Stimulated activated CD4-positive, alpha-beta T cell treated with anti-CD3 and anti-CD28 coated beads, Interleukin-2, amount 100 ng/mL, for 24 hours (primary cell): ENCODE data around the gene ARNT2.

Experiments
- DNase-seq, 2 donors: peaks; one replicate each; pipeline ENCODE4 v3.0.0-alpha.2; 2020

The ARNT2 gene

DNA sequence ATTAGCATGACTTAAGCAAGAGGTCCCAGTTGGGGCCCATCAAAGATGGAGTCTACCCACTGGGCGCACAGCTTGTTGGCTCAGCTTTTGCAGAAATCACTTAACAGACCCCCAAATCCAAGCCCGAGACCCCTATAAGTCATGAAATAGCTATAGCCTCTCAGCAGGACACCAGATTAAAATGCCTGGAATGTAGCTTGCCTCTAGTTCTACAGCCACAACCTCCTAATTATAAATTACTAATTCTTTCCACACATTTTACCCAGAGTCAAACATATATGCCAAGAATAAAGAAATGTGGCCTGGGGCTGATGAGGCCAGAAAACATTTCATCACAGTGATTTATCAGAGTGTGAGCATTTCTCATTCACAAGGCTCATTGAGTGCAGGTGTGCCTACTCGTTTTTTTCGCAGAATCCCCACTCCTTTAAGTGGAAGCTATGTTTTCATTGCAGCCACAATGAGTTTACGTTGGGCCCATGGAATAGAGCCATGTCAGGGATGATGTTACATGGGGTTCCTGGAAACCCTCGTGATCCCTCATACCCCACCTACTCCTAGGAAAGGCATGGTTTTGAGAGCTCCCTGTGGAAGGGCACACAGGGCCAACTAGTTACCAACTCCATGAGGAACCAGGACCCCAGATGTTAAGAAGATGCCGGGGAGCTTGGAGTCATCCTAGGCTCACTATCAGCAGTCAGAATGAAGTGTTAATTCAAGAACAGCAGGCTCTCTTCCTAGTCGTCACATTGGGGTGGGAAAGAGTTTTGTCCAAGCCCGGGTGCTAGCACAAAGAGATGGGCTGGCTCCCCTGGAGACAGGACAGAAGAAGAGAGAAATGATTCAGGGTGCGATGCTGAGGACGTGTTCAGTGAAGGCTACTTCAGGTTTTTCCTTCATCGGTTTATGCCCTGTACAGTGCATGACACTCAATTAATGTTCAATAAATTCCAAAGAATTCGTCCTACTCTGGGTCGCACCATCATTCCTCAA is 200.7 kb downstream of the ARNT2 start:
- no peak for DNase-seq

DNA sequence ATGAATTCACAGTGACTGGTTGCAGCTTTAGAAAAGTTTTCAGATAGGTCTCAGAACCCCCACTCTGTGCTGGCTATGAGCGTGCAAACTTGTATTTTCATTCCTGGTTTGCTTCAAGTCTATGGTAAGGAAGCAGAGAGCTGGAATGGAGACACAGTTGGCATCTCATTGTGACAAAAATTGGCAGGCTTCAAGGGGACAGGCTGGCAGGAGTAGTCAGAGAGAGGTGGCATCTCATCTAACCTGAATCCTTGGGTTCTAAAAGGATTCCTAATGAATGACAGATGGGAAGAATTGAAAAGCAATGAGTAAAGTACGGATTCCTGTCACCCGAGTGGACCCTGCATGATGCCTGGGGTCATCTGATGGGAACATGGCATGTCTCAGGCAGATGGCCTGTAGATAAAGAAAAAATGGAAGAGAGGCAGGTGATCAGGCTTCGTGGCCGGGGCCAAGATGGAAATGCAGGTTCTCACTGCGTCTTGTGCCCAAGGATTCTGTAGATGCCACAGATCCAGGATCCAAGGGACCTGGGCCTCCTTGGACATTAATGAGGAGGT is 201.5 kb downstream of the ARNT2 start:
- no peak for DNase-seq

DNA sequence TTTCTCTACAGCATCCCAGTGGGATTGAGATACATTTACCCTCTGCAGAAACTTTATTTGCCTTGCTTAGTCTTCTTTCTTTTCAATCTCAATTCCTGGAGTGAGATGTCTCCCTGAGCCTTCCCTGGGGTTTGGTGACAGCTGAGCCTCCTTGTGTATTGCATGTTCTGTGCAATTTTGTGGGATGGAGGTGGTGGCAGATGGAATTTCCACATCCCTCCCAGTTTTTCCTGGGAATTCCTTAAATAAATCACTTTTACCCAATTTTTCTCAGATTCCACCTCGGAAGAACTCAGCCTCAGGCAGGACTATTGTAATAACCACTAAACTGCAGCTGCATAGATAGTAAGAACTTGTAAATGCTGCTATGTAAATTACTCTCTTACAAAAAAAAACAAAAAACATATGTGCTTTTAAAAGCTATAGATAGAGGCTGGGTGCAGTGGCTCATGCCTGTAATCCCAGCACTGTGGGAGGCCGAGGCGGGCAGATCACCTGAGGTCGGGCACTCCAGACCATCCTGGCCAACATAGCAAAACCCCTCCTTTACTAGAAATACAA is 202.4 kb downstream of the ARNT2 start:
- DNase-seq: no peak

DNA sequence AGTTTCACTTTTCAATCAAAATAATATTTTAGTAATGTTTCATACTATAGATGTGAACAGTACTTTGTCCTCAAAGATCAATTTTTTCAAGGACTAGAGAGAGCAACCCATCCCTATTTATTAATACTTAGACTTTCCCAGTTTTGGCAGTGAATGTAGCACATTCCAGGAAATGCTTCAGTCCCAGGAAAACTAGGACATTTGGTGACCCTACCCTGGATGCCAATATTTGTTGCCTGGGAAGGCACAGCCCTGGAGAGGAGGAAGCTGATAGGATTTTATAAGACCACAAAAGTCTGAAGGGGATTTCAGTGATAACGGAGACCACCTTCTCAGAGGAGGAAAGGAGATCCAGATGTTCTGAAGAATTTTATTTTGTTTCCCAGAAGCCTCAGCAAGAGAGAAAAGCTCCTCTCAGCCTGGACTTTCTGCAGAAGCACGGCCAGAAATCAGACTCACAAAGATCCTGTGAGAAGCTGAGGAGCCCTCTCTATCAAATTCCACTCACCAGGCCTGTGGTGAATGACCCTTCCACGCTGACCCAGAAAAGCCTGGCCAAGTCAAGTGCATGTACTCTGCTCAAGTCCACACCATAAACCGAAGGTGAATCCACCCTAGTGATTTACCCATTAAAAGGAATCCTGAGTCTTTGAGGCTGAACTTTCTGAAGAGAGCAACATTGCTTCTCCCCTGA is 203.3 kb downstream of the ARNT2 start:
- no peak for DNase-seq

DNA sequence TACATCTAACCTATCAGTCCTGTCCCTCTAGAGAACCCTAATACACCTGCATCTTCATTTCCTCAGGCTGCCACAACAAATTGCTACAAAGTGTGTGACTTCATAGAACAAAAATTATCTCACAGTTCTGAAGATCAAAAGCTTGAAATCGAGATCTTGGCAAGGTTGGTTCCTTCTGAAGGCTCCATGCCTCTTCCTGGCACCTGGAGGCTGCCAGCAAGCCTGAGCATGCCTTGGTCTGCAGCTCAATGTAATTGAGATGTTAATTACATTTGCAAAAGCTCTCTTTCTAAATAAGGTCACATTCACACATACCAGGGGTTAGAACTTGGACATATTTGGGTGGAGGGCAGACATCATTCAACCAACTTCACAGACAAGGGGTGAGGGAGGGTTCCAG is 204.5 kb downstream of the ARNT2 start:
- DNase-seq: no peak

DNA sequence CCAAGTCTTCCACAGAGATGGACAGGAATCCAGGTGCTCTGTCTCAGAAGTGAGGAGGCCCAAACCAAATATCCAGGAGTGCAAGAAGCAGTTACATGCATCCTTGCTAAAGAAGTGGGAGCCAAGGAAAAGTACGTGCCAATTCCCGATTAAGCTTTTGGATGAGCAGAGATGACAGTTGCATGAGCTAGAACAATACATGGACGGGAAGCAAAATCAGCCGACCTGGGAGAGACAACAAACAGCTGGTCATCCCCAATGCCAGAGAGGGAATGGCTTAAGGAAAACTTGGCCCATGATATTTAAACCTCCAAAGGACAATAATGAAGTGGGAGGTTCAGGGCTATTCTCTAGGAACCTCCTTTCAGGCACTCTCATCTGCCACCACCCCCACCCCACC is 204.9 kb downstream of the ARNT2 start:
- DNase-seq: no peak

DNA sequence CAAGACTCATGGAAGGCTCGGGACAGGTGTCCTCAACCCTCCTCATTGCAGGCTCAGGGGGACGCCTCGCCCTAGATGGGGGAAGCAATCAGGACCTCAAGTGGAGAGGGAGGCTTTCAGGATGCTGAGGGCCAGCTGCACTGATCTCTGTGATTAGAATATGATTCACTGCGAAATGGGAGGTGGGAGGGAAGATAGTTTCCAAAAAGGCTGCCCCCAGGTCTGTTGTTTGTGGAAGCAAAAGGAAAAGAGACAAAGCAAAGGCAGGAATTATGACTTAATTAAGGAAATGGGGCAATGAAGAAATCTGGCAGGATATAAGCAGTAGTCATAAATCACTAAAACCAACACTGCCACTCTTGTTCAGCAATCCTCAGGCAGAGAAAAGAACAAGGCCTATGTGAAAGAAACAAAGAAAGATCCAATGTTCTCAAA is 205.3 kb downstream of the ARNT2 start:
- DNase-seq: no peak

DNA sequence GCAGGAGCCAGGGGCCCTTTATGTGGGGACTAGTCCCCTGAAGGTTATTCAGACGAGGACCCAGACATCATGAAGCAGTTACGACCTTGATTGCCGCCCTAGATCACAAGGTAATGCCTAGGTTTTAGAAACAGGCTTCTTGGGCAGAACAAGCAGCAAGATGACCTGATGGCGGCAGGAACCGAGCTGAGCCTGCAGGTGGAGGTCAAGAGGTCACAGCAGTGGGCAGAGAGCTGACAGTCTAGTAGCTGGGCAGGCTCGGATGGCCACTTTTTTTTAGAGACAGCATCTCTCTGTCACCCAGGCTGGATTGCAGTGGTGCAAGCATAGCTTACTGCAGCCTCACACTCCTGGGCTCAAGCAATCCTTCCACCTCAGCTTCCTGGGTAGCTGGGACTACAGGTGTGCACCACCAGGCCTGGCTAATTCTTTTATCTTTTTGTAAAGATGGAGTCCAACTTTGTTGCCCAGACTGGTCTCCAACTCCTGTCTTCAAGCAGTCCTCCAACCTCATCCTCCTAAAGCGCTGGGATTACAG is 207.4 kb downstream of the ARNT2 start:
- no peak for DNase-seq

DNA sequence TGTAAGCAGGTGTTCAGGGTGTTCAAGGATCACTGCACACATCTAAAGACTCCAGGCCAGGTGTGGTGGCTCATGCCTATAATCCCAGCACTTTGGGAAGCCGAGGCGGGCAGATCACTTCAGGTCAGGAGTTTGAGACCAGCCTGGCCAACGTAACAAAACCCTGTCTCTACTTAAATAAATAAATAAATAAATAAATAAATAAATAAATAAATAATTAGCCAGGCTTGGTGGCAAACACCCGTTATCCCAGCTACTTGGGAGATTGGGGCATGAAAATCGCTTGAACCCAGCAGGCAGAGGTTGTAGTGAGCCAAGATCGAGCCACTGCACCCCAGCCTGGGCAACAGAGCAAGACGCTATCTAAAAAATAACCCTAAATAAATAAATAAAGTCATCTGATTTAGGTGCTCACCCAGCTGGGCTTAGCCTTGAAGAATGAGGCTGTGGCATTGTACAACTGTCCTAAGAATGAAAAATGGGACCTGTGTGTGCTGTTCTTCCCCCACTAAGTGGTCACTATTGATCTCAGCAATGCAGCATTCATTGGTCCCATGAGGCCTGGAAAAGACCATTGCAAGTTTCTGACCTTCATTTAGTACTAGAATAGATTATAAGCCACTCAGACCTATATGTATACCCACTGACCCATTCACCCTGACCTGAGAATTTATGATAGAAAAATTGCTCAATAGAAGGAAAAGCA is 208.1 kb downstream of the ARNT2 start:
- DNase-seq: no peak

DNA sequence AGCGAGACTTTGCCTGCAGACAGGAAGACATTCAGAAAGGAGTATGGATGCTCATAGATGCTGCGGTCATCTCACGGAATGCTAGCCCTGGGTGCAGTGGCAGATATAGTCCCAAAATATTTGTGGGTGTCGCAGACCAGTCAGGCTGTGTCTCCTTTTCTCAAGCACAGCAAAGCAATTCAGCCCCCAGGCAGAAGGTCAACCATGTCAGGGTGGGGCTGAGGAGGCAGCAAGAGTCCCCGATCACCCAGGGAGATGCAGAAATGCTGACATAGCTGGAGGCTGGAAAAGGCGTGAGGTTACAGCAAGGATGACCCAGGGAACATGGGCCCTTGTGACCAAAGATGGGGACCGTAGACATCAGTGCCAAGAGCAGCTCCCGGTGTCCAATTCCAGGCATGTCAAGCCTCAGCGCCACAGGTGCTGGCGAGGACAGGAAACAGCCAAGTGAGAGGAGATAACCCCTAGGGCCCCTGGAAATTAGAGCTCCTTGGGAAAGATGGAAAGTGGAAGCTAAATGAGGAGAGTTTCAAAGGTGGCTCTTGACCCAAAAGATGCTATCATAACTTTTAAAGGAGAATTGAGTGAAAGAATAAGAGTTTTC is 209.7 kb downstream of the ARNT2 start:
- DNase-seq: no peak

DNA sequence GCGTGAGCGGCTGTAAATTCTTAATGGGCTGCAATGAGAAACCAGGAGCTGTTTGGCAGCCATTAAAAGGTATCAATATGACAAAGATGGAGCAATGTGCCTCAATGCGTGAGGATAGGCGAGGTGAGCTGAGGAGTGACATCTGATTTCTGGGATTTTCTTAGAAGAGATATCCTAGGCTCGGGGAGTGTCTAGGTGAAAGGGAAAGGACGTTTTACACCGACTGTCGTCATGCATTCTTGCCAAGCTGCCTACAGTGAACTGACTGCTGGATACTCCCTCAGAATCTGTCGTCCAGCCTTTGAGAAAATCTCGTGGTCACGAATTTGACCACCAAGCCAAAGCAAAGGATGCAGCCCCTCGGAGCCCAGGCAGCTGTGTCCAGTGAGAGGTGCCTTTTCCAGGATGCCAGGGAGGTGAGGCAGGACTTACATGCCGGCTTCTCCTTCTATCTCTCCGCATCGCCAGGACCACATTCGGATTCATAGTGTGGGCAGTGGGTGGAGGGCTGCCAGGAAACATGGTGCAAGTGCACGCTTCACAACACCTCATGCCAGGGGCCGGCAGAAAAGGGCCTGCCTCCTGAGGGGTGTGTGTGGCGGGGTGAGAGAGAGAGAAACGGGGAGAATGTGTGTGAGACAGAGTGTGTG is 210.7 kb downstream of the ARNT2 start:
- DNase-seq: no peak

DNA sequence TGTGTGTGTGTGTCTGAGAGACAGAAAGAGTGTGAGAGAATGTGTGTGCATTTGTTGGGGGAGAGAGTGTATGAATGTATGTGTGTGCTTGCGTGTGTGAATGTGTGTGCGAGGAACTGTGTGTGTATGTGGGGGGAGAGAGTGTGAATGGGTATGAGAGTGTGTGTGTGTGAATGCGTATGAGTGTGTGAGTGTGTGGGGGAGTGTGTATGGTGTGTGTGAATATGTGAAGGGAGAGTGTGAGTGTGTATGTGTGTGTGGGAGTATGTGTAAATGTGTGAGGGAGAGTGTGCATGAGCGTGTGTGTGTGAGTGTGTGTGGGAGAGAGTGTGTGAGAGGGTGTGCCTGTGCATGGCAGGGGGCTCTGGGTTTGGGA is 211.2 kb downstream of the ARNT2 start:
- DNase-seq: no peak

DNA sequence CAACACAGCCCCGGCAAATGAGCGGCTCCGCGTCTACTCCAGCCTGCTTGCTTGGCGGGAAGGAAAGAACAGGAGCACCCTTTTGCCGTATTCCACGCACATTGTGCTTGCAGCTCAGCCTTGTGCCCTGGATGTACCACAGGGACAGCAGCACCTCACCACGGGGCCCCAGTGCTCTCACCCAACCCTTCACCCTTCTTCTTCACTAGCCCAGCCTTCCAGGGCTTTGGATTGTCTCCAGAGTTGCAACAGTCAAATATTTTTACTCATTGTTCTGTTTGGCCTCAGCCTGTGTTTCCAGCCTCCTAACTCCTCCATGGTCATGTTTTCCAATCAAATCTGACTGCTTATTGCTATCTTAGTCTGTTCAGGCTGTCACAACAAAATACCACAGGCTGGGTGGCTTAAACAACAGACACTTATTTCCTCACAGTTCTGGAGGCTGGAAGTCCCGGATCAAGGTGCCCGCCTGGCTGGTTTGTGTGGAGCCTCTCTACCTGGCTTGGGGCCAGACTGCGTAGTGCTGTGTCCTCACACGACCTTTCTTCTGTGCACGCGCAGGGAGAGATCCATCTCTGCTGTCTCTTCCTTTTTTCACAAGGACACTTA is 211.7 kb downstream of the ARNT2 start:
- DNase-seq: no peak

DNA sequence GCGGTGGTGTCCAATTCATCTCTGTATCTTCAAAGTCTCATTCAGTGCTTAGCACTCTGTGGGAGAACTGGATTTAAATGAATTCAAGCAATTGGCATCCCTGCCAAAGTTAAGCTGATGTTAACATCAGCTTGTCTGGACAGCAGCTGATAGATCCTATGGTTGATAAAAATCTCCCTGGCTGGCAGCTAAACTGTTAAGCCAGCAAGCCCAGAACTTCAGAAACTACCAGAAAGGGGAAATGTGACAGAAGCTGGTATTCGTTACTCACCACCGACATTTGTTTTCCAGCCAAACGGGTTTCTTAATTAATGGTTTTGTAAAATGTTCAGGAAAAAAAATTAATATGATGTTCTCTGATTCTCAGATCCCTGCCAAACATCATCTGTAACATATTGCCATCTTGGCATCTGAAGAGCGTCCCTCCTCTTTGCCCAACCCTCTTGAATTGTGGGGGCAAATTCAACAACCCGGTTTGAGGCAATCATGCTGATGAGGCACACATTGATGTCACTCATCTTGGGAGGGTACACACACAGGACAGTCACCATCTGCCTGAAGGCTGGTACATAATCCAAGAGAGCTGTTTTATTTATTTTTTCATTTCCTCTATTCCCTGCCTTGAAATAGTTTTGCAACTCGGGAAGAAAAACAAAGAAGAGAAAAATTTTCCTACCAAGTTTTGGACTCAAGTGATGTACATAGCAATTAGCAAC is 214.7 kb downstream of the ARNT2 start:
- no peak for DNase-seq

DNA sequence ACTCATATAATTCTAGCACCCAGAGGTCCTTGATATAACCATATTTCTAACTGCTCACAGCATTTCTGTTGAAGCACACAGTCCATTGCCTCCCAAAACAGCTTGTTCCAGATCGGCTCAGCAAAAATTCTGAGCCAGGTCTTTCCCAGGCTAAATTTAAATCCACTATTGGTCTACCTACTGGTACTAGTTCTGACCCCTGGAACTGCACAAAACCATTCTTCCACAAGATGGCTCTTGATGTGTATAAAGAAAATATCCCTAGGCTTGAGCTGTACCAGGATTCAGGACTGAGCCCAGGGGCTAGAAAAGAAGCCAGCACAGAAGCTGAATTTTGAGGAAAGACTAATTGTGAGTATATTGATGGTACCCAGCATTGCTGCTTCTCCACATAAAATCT is 215.5 kb downstream of the ARNT2 start:
- no peak for DNase-seq

DNA sequence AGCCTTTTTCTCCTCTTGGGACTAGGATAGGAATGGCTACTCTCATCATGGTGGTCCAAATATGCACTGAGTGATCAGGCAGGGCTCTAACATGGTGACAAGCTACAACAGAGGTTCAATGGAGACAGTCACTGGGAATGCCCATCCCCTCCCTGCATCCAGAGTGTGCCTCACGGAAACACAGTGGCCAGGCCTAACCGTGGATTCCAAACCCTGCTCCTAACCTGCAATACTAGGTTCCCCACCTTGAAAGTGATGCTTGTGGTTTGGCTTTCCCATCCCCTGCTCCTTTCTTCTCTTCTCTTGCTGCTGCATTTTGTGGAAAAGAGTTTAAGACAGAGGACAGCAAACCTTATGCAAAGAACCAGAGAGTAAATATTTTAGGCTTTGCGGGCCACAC is 216.0 kb downstream of the ARNT2 start:
- DNase-seq: no peak

DNA sequence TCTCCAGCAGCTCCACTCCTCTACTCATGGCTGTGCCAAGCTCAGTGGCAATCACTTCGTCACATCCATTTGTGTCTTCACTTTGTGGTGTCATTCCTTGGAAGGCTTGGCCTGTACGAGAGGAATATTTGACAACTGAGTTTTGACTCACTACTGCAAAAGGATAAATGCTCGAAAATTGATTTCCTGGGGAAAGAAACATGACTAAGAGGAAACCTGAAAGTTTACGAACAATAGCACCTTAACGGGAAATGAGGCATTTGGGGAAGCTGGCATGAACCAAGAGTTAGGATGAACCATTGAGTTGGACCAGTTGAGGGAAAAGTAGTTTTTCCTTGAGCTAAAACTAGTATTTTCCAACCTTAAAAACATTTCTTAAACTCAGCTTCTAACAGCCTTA is 216.7 kb downstream of the ARNT2 start:
- no peak for DNase-seq

DNA sequence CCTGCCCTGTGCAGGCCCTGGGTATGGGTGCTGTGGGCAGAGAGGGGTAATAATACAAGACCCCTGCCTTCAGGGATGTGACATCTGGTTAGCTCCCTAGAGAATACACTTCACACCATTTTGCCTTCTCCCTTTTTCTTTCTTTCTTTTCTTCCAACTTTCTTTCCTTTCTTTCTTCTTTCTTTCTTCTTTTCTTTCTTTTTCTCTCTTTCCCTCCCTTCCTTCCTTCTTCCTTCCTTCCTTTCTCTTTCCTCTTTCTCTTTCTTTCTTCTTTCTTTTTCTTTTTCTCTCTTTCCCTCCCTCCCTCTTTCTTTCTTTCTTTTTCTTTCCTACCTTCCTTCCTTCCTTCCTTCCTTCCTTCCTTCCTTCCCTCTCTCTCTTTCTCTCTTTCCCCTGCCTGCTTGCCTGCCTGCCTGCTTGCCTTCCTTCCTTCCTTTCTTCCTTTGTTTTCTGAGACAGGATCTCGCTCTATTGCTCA is 222.5 kb downstream of the ARNT2 start:
- DNase-seq: no peak

DNA sequence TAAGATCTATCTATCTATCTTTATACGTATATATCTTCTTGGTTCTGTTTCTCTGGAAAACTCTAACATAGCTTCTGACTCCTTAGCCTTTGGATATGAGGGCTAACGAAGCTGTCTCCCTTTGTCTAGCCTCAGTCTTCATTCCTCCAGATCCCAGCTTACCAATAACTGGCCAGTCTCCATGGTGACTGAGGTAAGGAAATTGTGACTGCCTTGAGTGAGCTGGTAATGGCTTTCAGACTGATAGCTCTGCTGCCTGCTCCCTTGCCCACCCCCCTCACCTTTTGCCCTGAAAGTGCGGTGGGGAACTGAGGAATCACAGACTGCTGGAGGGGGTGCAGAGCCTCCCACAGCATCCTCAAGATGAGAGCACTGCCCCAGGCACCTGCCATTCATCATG is 225.2 kb downstream of the ARNT2 start:
- no peak for DNase-seq

DNA sequence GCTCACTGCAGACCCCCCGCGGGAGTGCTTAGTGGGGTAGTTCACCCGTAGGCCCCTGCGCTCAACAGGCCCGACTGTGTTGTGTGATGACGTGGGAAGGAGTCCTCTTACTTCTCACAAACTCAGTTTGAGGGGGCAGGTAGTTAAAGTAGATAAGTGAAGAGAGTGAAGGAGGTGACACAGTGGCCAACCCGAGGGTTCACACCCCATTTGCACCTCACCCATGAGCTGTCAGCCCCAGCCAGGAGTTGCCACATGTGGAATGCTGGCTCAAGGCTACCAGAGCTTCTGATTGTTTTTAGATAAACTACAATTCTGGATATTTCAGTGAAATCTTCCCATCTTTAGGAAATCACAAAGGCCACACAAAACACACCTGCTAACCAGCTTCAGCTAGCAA is 226.8 kb downstream of the ARNT2 start:
- no peak for DNase-seq
